T-helper 1 cell treated with Interleukin-12 subunit alpha and Interleukin-12 subunit beta and Interleukin-4 antibody, amounts not matched to agents 30 μg/mL and 1 μg/mL, for 36 hours (primary cell): ENCODE measurements around the gene NRP1.

Experiments used
- H3K27ac Mint-ChIP-seq: one replicate; pipeline ENCODE4 v1.8.0; 2021; ENCODE audit warnings: mild to moderate bottlenecking, mixed read lengths
- H3K27me3 Mint-ChIP-seq: one replicate; pipeline ENCODE4 v1.8.0; 2021; ENCODE audit warnings: low read depth, mixed read lengths
- H3K36me3 Mint-ChIP-seq: one replicate; pipeline ENCODE4 v1.8.0; 2021; ENCODE audit warnings: low read depth, mixed read lengths
- H3K4me1 Mint-ChIP-seq: one replicate; pipeline ENCODE4 v1.8.0; 2021; ENCODE audit warnings: low read depth, mixed read lengths
- H3K4me3 Mint-ChIP-seq: one replicate; pipeline ENCODE4 v1.8.0; 2021; ENCODE audit warnings: mild to moderate bottlenecking, moderate library complexity, mixed read lengths
- H3K9me3 Mint-ChIP-seq: one replicate; pipeline ENCODE4 v1.8.0; 2021; ENCODE audit warnings: mixed read lengths

The NRP1 gene

GRCh38 chr10:33161550-33162247 is 172.8 kb downstream of the NRP1 start:
- peaks cover 2% of the 10 kb centered on the region for H3K4me1 Mint-ChIP-seq
- no peak overlapping the region for H3K27ac Mint-ChIP-seq
- H3K4me3 Mint-ChIP-seq, result no peak overlapping the region
- no peaks in the 10 kb centered on the region for H3K9me3 Mint-ChIP-seq
- peaks cover 7% of the 10 kb centered on the region for H3K27me3 Mint-ChIP-seq
- no peaks in the 10 kb centered on the region for H3K36me3 Mint-ChIP-seq

- no peak overlapping the region for H3K27ac Mint-ChIP-seq
- peaks cover 7% of the 10 kb centered on the region for H3K27me3 Mint-ChIP-seq
- no peaks in the 10 kb centered on the region for H3K9me3 Mint-ChIP-seq
- no peaks in the 10 kb centered on the region for H3K36me3 Mint-ChIP-seq
- no peak overlapping the region for H3K4me3 Mint-ChIP-seq
- H3K4me1 Mint-ChIP-seq, result peaks cover 6% of the 10 kb centered on the region
These were observed 174.3 kb downstream of the NRP1 start for GRCh38 chr10:33160151-33160550.

DNA sequence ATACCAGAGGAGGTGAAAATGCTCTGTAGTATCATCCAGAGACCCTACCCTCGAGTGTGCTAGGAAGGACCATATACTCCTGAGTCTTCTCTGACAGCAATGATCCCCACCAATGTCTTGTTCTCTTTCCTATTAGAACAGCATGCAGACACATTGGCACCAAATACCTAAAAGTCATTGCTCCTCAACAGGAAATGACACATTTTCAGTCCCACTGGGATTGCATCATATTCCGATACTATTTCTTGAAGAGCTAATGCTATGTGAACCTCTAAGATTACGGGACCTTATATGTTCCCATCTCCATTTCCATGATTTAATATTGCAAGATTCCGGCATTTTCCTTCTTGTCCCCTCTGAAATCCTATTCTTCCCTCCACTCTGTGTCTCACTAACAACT is 177.4 kb downstream of the NRP1 start:
- peaks cover under 1% of the 10 kb centered on the region for H3K27me3 Mint-ChIP-seq
- peaks cover 19% of the 10 kb centered on the region for H3K4me1 Mint-ChIP-seq
- H3K9me3 Mint-ChIP-seq, result no peaks in the 10 kb centered on the region
- no peaks in the 10 kb centered on the region for H3K36me3 Mint-ChIP-seq
- no peak overlapping the region for H3K4me3 Mint-ChIP-seq
- H3K27ac Mint-ChIP-seq, result no peak overlapping the region

- H3K36me3 Mint-ChIP-seq, result no peaks in the 10 kb centered on the region
- H3K27ac Mint-ChIP-seq, result no peak overlapping the region
- H3K27me3 Mint-ChIP-seq, result no peaks in the 10 kb centered on the region
- H3K4me1 Mint-ChIP-seq, result peaks cover 25% of the 10 kb centered on the region
- H3K9me3 Mint-ChIP-seq, result no peaks in the 10 kb centered on the region
- no peak overlapping the region for H3K4me3 Mint-ChIP-seq
These were observed 178.5 kb downstream of the NRP1 start for GRCh38 chr10:33155720-33156638.

DNA sequence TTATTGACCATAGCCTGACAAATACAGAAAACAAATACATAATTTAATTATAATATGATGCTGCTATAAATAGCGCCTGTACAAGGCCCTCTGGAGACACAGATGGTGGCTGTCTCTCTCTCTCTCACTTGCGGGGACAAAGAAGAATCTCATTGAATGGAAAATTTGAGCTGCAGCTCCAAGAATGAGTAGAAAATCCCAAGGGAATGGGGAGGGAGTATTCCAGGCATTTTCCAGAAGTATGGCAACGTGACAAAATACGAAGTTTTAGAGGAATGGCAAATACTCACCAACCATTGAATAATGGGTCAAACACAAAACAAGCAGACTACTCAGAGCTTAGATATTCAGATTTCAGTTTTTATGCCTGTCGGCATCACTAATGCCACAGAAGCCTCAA is 179.9 kb downstream of the NRP1 start:
- H3K27me3 Mint-ChIP-seq, result no peaks in the 10 kb centered on the region
- H3K4me3 Mint-ChIP-seq, result no peak overlapping the region
- H3K4me1 Mint-ChIP-seq, result peaks cover 31% of the 10 kb centered on the region
- H3K36me3 Mint-ChIP-seq, result no peaks in the 10 kb centered on the region
- H3K27ac Mint-ChIP-seq, result no peak overlapping the region
- no peaks in the 10 kb centered on the region for H3K9me3 Mint-ChIP-seq

DNA sequence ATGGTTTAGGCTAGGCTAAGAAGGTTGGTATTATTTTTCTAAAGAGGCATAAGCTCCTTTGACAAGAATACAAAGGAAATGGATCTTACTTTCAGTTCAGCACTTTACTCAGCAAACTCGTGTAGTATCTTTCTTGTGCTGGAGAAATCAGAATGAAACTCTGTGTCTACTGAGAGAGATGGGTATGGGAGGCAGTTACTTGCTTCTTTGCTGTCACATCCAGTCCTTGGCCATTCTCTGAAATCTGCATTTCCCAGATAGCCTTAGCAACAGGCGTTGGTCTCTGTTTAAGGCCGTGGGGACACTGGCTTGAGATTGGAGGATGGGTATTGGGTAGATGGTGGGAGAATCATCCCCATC is 180.5 kb downstream of the NRP1 start:
- Mint-ChIP-seq H3K9me3 (no peaks in the 10 kb centered on the region), H3K27ac (peak overlapping the region; percentile 86), H3K4me1 (peaks cover 31% of the 10 kb centered on the region), H3K36me3 (no peaks in the 10 kb centered on the region), H3K4me3 (peak overlapping the region; percentile 27), H3K27me3 (no peaks in the 10 kb centered on the region)

- peaks cover 31% of the 10 kb centered on the region for H3K4me1 Mint-ChIP-seq
- no peaks in the 10 kb centered on the region for H3K27me3 Mint-ChIP-seq
- peak overlapping the region; percentile 27 for H3K4me3 Mint-ChIP-seq
- no peaks in the 10 kb centered on the region for H3K36me3 Mint-ChIP-seq
- H3K27ac Mint-ChIP-seq, result peak overlapping the region; percentile 86
- H3K9me3 Mint-ChIP-seq, result peaks cover 4% of the 10 kb centered on the region
These were observed 181.1 kb downstream of the NRP1 start for GRCh38 chr10:33153251-33153967.

- peaks cover 31% of the 10 kb centered on the region for H3K4me1 Mint-ChIP-seq
- H3K27me3 Mint-ChIP-seq, result no peaks in the 10 kb centered on the region
- no peak overlapping the region for H3K4me3 Mint-ChIP-seq
- H3K9me3 Mint-ChIP-seq, result peaks cover 8% of the 10 kb centered on the region
- H3K27ac Mint-ChIP-seq, result peak overlapping the region; percentile 86
- H3K36me3 Mint-ChIP-seq, result no peaks in the 10 kb centered on the region
These were observed 181.7 kb downstream of the NRP1 start for GRCh38 chr10:33152750-33153149.

- Mint-ChIP-seq H3K4me3 (no peak overlapping the region), H3K9me3 (peaks cover 8% of the 10 kb centered on the region), H3K27ac (no peak overlapping the region), H3K4me1 (peaks cover 31% of the 10 kb centered on the region), H3K27me3 (no peaks in the 10 kb centered on the region), H3K36me3 (no peaks in the 10 kb centered on the region)
These were observed 182.3 kb downstream of the NRP1 start for GRCh38 chr10:33152146-33152545.

- H3K4me1 Mint-ChIP-seq, result peaks cover 32% of the 10 kb centered on the region
- no peak overlapping the region for H3K27ac Mint-ChIP-seq
- H3K4me3 Mint-ChIP-seq, result no peak overlapping the region
- no peaks in the 10 kb centered on the region for H3K36me3 Mint-ChIP-seq
- H3K27me3 Mint-ChIP-seq, result no peaks in the 10 kb centered on the region
- peaks cover 8% of the 10 kb centered on the region for H3K9me3 Mint-ChIP-seq
These were observed 183.1 kb downstream of the NRP1 start for GRCh38 chr10:33151344-33151864.

- Mint-ChIP-seq H3K9me3 (peaks cover 8% of the 10 kb centered on the region), H3K27me3 (no peaks in the 10 kb centered on the region), H3K4me1 (peaks cover 34% of the 10 kb centered on the region), H3K27ac (no peak overlapping the region), H3K4me3 (no peak overlapping the region), H3K36me3 (no peaks in the 10 kb centered on the region)
These were observed 183.6 kb downstream of the NRP1 start for GRCh38 chr10:33150889-33151288.

DNA sequence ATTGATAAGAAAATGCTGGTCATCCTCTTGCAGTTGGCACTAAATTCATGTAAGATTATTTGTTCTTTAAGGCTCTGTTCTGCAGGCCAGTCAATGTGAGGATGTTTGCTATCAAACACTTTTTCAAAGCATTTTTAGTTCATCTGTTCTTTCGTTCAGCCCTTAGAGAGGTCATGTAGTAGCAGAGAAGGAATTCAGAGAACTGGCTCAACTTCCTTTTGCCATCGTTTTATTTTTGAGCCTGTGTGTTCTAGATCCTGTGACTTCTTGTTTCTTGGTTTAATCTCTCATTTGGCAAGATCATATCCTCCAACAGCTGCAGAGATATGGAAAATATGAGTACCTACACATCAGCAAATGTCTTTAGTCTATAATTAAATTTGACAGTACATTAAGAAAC is 184.3 kb downstream of the NRP1 start:
- H3K4me3 Mint-ChIP-seq, result no peak overlapping the region
- no peaks in the 10 kb centered on the region for H3K36me3 Mint-ChIP-seq
- H3K9me3 Mint-ChIP-seq, result peaks cover 8% of the 10 kb centered on the region
- H3K4me1 Mint-ChIP-seq, result peaks cover 32% of the 10 kb centered on the region
- no peak overlapping the region for H3K27ac Mint-ChIP-seq
- H3K27me3 Mint-ChIP-seq, result no peaks in the 10 kb centered on the region

GRCh38 chr10:33147013-33147310 is 187.5 kb downstream of the NRP1 start:
- Mint-ChIP-seq H3K36me3 (no peaks in the 10 kb centered on the region), H3K27ac (no peak overlapping the region), H3K4me1 (peaks cover 30% of the 10 kb centered on the region), H3K9me3 (peaks cover 8% of the 10 kb centered on the region), H3K4me3 (no peak overlapping the region), H3K27me3 (no peaks in the 10 kb centered on the region)

GRCh38 chr10:33146189-33147012 is 188.1 kb downstream of the NRP1 start:
- Mint-ChIP-seq H3K4me3 (no peak overlapping the region), H3K27ac (no peak overlapping the region), H3K4me1 (peaks cover 29% of the 10 kb centered on the region), H3K9me3 (peaks cover 8% of the 10 kb centered on the region), H3K36me3 (no peaks in the 10 kb centered on the region), H3K27me3 (no peaks in the 10 kb centered on the region)
